GM19452 (cell line): ENCODE data around the gene CFAP74.
"Not testable (repeated sequence)": the region's sequence is repeated elsewhere in the genome, so short reads cannot be mapped to it uniquely, and the experiment has no call there.

Source experiments
- ATAC-seq: cut with Tn5 transposase; IDR thresholded peaks from one replicate; pipeline ENCODE4 v1.9.1; 2021; ENCODE audit not compliant: unreplicated experiment

Gene CFAP74

DNA sequence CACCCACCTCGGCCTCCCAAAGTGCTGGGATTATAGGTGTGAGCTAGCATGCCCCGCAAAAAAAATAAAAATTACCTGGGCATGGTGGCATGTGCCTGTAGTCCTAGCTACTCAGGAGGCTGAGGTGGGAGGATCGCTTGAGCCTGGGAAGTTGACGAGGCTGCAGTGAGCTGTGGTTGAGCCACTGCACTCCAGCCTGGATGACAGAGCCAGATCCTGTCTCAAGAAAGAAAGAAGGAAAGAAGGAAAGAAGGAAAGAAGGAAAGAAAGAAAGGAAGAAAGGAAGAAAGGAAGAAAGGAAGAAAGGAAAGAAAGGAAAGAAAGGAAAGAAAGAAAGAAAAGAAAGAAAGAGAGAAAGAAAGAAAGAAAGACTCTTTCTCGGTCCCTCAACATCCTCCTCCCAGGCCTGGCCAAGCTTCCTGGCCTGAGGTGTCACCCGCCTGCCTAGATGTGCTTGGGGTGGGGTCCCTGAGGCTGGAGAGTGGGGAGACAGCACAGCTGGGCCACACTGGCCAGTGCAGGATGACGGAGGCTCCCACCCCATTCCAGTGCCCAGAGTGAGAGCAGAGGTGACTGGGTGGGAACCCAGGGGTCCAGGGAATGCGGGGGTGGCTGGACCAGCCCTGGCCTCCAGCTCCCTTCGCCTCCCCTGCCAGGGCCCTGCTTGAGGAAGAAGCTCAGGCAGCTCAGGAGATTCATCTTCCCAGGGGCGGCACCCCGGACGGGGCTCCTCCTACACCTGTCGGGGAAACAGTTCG is 102.5 kb downstream of the CFAP74 start:
- ATAC-seq: no peak

GRCh38 chr1:1899967-1900327 is 103.6 kb downstream of the CFAP74 start:
- no peak for ATAC-seq

GRCh38 chr1:1899266-1899966 is 104.2 kb downstream of the CFAP74 start:
- no peak for ATAC-seq

DNA sequence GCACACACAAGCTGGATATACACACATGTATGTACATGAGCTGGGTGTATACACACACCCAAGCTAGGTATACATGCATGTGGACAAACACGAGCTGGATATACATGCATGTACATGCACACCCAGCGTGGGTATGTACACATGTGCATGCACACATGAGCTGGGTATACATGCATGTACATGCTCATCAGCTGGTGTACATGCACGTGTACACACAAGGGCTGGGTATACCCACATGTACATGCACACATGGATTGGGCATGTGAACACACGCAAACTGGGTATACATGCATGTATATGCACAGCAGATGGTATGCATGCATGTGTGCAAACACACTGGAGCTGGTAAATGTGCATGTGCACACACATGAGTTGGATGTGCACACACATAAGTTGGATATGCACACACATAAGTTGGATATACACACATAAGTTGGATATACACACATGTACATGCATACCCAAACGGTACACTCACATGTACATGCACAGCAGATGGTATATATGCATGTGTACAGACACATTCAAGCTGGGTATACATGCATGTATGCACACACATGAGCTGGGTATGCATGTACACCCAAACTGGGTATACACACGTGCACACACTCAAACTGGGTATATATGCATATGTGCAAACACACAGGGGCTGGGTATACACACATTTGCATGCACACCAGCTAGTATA is 105.2 kb downstream of the CFAP74 start:
- ATAC-seq: no peak

GRCh38 chr1:1895456-1896336 is 107.9 kb downstream of the CFAP74 start:
- no peak for ATAC-seq

GRCh38 chr1:1895060-1895418 is 108.5 kb downstream of the CFAP74 start:
- no peak for ATAC-seq

GRCh38 chr1:1894354-1895059 is 109.1 kb downstream of the CFAP74 start:
- ATAC-seq: no peak

DNA sequence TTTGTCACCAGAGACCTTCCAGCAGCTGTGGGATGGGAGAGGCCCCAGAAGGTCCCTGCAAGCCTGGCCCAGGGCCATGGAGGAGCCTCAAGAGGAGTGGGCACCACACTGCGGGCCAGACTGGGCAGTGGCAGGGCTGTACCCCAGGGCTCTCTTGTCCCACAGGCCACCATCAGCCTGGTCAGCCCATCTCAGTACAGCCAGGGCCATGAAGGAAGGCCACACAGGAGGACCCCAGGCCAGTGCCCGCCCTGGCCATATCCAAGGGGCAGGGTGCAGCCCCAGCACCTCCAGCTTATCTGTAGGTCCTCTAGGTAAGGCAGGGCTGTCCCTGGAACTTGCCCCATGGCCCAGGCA is 109.6 kb downstream of the CFAP74 start:
- no peak for ATAC-seq

GRCh38 chr1:1893291-1893985 is 110.1 kb downstream of the CFAP74 start:
- no peak for ATAC-seq

DNA sequence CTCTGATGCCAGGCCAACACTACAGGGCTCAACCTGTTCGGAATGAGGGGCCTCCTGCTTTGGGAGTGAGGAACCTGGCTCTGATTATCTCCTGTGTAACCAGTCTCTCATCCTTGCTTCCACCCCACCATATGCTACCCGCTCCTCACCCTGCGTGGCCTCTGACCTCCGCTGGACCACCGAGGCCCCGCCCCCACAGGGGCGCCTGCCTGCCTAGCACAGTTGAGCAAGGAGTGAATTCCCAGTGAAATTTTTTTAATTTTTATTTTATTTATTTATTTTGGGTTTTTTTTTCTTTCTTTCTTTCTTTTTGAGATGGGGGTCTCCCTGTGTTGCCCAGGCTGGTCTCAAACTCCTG is 110.8 kb downstream of the CFAP74 start:
- ATAC-seq: no peak

DNA sequence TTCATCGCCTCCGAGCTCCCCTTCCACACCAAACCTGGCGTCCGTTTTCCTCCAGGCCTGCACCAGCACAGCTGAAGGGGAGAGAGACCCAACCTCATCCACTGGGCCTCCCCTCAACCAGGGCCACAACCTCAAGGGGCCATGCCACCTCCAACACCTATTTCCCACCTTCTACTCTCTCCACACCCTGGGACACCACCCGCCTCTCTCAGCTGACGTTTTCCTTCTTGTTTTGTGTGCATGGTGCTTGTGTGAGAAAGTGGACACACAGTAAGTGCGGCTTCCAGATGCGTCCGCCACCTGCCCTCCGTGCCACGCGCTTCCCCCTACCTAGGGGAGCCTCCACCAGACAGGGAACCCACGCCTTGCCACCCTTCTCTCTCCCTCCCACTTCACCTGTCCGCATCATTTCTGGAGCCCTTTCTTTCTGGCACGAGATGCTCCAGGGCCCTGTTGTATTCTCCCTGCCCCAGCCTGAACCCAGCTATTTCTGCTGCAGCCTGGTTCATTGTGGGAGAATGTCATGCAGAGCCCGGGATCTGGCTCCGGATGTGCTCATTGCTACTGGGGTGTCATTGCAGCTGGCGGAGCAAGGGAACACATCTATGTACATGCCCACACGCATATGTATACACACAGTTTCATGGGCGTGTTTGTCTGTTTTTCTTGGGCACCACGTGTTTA is 111.4 kb downstream of the CFAP74 start:
- ATAC-seq: no peak

DNA sequence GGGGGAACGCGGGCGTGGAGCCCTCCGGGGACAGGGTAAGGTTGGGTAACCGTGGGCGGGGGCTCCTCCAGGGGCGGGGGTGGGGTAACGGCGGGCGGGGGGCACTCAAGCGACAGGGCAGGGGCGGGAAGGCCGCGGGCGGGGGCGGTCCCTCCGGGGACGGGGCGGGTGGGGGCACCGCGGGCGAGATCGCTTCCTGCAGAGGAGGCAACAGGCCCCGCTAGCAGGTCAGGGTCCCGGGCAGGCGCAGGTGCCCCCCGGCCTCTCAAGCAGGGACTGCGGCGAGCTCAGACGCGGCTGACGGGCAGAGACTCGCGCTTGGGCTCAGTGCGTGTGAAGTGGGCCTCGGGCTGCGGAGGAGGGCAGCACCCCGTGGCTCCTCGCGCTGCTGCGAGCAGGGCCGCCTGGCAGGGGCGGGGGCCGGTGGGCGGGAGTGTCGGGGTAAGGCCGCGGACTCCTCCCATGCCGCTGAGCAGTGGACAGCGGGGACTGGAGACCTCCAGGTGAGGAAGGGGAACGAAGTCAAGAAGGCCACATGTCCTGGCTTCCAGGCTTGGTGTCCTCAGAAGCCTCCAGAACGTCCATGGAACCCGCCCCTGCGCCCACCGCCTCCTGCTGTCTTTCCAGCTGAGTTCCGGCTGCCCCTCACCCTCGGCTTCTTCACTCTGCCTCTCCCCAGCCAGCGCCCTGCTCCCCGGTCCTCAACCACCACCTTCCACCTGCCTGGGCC is 112.1 kb downstream of the CFAP74 start:
- ATAC-seq: peak; percentile 13

DNA sequence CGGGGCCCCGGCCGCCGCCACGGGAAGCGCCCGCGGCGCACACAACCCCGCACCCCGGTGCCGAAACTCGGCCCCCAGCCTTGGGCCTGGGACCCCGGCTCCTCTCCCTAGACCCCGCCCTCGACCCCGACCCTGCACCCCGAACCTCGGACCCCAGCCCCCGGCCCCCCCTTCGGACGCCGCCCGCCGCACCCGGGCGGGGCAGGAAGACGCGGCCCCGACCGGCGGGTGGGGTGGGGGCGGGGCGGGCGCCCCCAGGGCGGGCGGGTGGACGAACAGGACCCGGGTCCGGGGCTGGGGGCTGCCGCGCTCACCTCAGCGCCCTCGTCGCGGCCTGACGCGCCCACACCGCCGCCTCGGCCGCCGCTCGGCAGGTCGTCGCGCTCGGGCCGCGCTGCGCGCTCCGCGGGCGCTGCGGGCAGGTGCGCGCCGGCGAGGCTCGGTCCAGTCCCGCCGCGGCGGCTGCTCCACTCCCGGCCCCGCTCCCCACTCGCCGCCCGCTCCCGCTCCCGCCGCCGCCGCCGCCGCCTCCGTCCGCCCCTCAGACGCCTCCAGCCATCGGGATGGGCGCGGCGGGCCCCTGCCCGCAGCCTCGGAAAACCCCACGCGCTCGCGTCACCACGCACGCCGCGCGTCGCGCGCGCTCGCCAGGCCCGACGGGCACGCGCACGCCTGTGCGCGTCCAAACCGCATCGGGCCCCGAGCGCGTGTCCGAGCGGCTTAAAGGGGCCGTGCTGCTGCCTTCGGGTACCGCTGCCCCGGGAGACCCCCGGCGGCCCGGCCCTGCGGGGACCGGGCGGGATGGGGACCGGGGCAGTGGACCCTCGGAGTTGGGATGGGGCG is 112.9 kb downstream of the CFAP74 start, which contains the start of gene GNB1:
Gene GNB1, minus strand, starts transcription at position 582 of the 843 bp plus-strand sequence. CDS start 65,634 bp downstream, outside the sequence.
- peak; percentile 63 for ATAC-seq

DNA sequence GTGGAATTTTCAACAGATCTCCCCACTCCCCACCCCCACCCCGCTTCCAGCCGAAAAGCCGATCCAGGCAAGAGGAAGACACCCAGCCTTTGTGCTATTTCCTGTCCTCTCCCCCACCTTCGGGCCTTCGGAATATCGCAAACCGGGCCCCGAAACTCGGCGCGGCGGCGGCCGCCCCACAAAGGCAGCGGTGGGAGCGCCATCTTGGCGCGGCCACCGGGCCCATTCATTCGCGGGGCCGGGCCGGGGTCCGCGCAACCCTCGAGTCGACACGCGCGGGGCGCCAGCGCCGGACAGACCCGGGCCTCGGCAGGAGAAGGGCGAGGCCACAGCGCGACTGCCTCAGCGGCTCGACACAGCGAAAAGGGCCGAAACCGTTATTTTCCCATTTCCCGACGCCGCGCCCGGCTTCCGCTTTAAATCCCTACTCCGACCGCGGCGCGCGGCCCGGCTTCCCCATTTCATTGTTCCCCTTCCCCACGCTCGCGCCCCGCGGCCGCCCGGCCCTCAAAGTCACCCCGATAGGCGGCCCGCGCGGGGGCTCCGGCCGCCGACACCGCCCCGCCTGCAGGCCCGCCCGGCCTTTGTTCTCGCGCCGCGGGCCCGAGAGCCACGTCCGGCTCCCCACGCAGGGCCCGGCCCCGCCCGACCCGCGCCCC is 113.6 kb downstream of the CFAP74 start:
- peak; percentile 36 for ATAC-seq

GRCh38 chr1:1889090-1889750 is 114.4 kb downstream of the CFAP74 start:
- ATAC-seq: no peak

- not testable (repeated sequence) for ATAC-seq
Measured at GRCh38 chr1:1883890-1884289, 119.7 kb downstream of the CFAP74 start.
